HEK293 (cell line): ENCODE data around the gene LMLN.

ENCODE experiments used
- BCL6B ChIP-seq: fragments of 450-650 bp; formaldehyde crosslinking; IDR thresholded peaks from 2 replicates; pipeline ENCODE4 v1.5.1; 2017; ENCODE audit warnings: missing biosample characterization, missing genetic modification characterization
- HOXA7 ChIP-seq: sonication (generic); formaldehyde crosslinking; IDR thresholded peaks from 2 replicates; pipeline ENCODE4 v1.8.1; 2022; ENCODE audit warnings: missing genetic modification reagents, borderline replicate concordance
- IKZF3 ChIP-seq: fragments of 450-650 bp; IDR thresholded peaks from 2 replicates; pipeline ENCODE4 v1.5.0; 2018; ENCODE audit warnings: missing biosample characterization, mild to moderate bottlenecking, missing genetic modification characterization, moderate library complexity
- KLF16 ChIP-seq: fragments of 450-650 bp; formaldehyde crosslinking; IDR thresholded peaks from 2 replicates; pipeline ENCODE4 v1.5.1; 2017; ENCODE audit warnings: missing biosample characterization, missing genetic modification characterization
- KLF7 ChIP-seq: fragments of 450-650 bp; formaldehyde crosslinking; IDR thresholded peaks from 2 replicates; pipeline ENCODE4 v1.5.1; 2016; ENCODE audit warnings: missing biosample characterization, missing genetic modification characterization, borderline replicate concordance
- KLF8 ChIP-seq: fragments of 450-650 bp; formaldehyde crosslinking; IDR thresholded peaks from 2 replicates; pipeline ENCODE4 v1.5.1; 2016; ENCODE audit warnings: missing biosample characterization, missing genetic modification characterization
- OSR2 ChIP-seq: fragments of 450-650 bp; formaldehyde crosslinking; IDR thresholded peaks from 2 replicates; pipeline ENCODE4 v1.5.1; 2016; ENCODE audit warnings: missing biosample characterization, missing genetic modification characterization
- PRDM6 ChIP-seq: fragments of 450-650 bp; formaldehyde crosslinking; IDR thresholded peaks from 2 replicates; pipeline ENCODE4 v1.5.1; 2017; ENCODE audit warnings: missing biosample characterization, missing genetic modification characterization
- REPIN1 ChIP-seq: fragments of 450-650 bp; formaldehyde crosslinking; IDR thresholded peaks from 2 replicates; pipeline ENCODE4 v1.5.1; 2017; ENCODE audit warnings: missing biosample characterization, missing genetic modification characterization, low read depth
- YY1 ChIP-seq: fragments of 450-650 bp; formaldehyde crosslinking; IDR thresholded peaks from 2 replicates; pipeline ENCODE4 v1.5.1; 2018; ENCODE audit warnings: missing biosample characterization, missing genetic modification characterization
- ZBTB17 ChIP-seq: fragments of 450-650 bp; formaldehyde crosslinking; IDR thresholded peaks from 2 replicates; pipeline ENCODE4 v1.5.1; 2016; ENCODE audit warnings: missing biosample characterization, missing genetic modification characterization
- ZBTB48 ChIP-seq: fragments of 450-650 bp; formaldehyde crosslinking; IDR thresholded peaks from 2 replicates; pipeline ENCODE4 v1.5.1; 2016; ENCODE audit warnings: missing biosample characterization, missing genetic modification characterization
- ZBTB6 ChIP-seq: fragments of 450-650 bp; formaldehyde crosslinking; IDR thresholded peaks from 2 replicates; pipeline ENCODE4 v1.5.1; 2017; ENCODE audit warnings: missing biosample characterization, missing genetic modification characterization
- ZFP37 ChIP-seq: fragments of 450-650 bp; formaldehyde crosslinking; IDR thresholded peaks from 2 replicates; pipeline ENCODE4 v1.5.1; 2016; ENCODE audit warnings: missing biosample characterization, missing genetic modification characterization
- ZIC2 ChIP-seq: fragments of 450-650 bp; formaldehyde crosslinking; IDR thresholded peaks from 2 replicates; pipeline ENCODE4 v1.5.1; 2016; ENCODE audit warnings: missing biosample characterization, missing genetic modification characterization
- ZNF174 ChIP-seq: fragments of 450-650 bp; formaldehyde crosslinking; IDR thresholded peaks from 2 replicates; pipeline ENCODE4 v1.5.0; 2017; ENCODE audit warnings: missing biosample characterization, mild to moderate bottlenecking, missing genetic modification characterization
- ZNF211 ChIP-seq: fragments of 450-650 bp; formaldehyde crosslinking; IDR thresholded peaks from 2 replicates; pipeline ENCODE4 v1.5.1; 2016; ENCODE audit warnings: low read depth, missing biosample characterization, missing genetic modification characterization
- ZNF23 ChIP-seq: fragments of 450-650 bp; formaldehyde crosslinking; IDR thresholded peaks from 2 replicates; pipeline ENCODE4 v1.5.1; 2016; ENCODE audit warnings: missing biosample characterization, missing genetic modification characterization, borderline replicate concordance
- ZNF292 ChIP-seq: fragments of 450-650 bp; formaldehyde crosslinking; IDR thresholded peaks from 2 replicates; pipeline ENCODE4 v1.5.1; 2016; ENCODE audit warnings: low read depth, missing biosample characterization, missing genetic modification characterization, borderline replicate concordance
- ZNF324 ChIP-seq: fragments of 450-650 bp; formaldehyde crosslinking; IDR thresholded peaks from 2 replicates; pipeline ENCODE4 v1.5.1; 2016; ENCODE audit warnings: missing biosample characterization, missing genetic modification characterization
- ZNF341 ChIP-seq: fragments of 450-650 bp; formaldehyde crosslinking; IDR thresholded peaks from 2 replicates; pipeline ENCODE4; 2016; ENCODE audit warnings: low read depth, missing biosample characterization, missing genetic modification characterization
- ZNF366 ChIP-seq: fragments of 450-650 bp; formaldehyde crosslinking; conservative IDR thresholded peaks from 2 replicates; pipeline ENCODE4 v1.5.1; 2016; ENCODE audit warnings: missing biosample characterization, missing genetic modification characterization
- ZNF37A ChIP-seq: fragments of 450-650 bp; IDR thresholded peaks from 2 replicates; pipeline ENCODE4 v1.5.1; 2018; ENCODE audit warnings: missing biosample characterization, missing genetic modification characterization
- ZNF394 ChIP-seq: fragments of 450-650 bp; formaldehyde crosslinking; IDR thresholded peaks from 2 replicates; pipeline ENCODE4 v1.5.1; 2016; ENCODE audit warnings: missing biosample characterization, missing genetic modification characterization, mild to moderate bottlenecking, moderate library complexity, borderline replicate concordance
- ZNF449 ChIP-seq: fragments of 450-650 bp; formaldehyde crosslinking; IDR thresholded peaks from 2 replicates; pipeline ENCODE4 v1.5.1; 2017; ENCODE audit warnings: missing biosample characterization, mild to moderate bottlenecking, missing genetic modification characterization, moderate library complexity
- ZNF488 ChIP-seq: fragments of 450-650 bp; formaldehyde crosslinking; IDR thresholded peaks from 2 replicates; pipeline ENCODE4 v1.5.1; 2016; ENCODE audit warnings: missing biosample characterization, missing genetic modification characterization
- ZNF530 ChIP-seq: fragments of 450-650 bp; formaldehyde crosslinking; IDR thresholded peaks from 2 replicates; pipeline ENCODE4 v1.5.1; 2016; ENCODE audit warnings: low read depth, missing biosample characterization, missing genetic modification characterization
- ZNF558 ChIP-seq: fragments of 450-650 bp; formaldehyde crosslinking; IDR thresholded peaks from 2 replicates; pipeline ENCODE4 v1.5.1; 2016; ENCODE audit warnings: missing biosample characterization, missing genetic modification characterization
- ZNF654 ChIP-seq: fragments of 450-650 bp; formaldehyde crosslinking; IDR thresholded peaks from 2 replicates; pipeline ENCODE4 v1.5.1; 2016; ENCODE audit warnings: low read depth, missing biosample characterization, missing genetic modification characterization
- ZNF660 ChIP-seq: fragments of 450-650 bp; IDR thresholded peaks from 2 replicates; pipeline ENCODE4 v1.5.1; 2018; ENCODE audit warnings: missing biosample characterization, mild to moderate bottlenecking, missing genetic modification characterization
- ZNF664 ChIP-seq: fragments of 450-650 bp; formaldehyde crosslinking; IDR thresholded peaks from 2 replicates; pipeline ENCODE4 v1.5.1; 2016; ENCODE audit warnings: missing biosample characterization, missing genetic modification characterization
- ZNF701 ChIP-seq: fragments of 450-650 bp; formaldehyde crosslinking; IDR thresholded peaks from 2 replicates; pipeline ENCODE4 v1.5.1; 2016; ENCODE audit warnings: missing biosample characterization, missing genetic modification characterization
- ZNF785 ChIP-seq: fragments of 450-650 bp; formaldehyde crosslinking; IDR thresholded peaks from 2 replicates; pipeline ENCODE4 v1.5.1; 2016; ENCODE audit warnings: missing biosample characterization, missing genetic modification characterization

Gene LMLN

GRCh38 chr3:197949778-197950676 is 10.0 kb upstream of the LMLN start, which contains the start of gene RPL35A (continued):
- TF ChIP-seq ZNF449 (no peak), ZBTB48 (tag by site-specific recombination) (no peak), ZNF701 (tag by site-specific recombination) (no peak), ZNF660 (tag by site-specific recombination) (peak; percentile 52), PRDM6 (no peak), ZNF664 (tag by site-specific recombination) (no peak), ZNF394 (tag by site-specific recombination) (peak; percentile 30; the same call in 1 of the 2 replicates), ZIC2 (0 out of 2 replicates have a peak, but pooled peaks have one; percentile 6), ZNF341 (0 out of 2 replicates have a peak, but pooled peaks have one; percentile 8), YY1 (tag by site-specific recombination) (peak; percentile 90), HOXA7 (CRISPR knock-in tag) (no peak), BCL6B (tag by site-specific recombination) (no peak), ZNF558 (tag by site-specific recombination) (peak; percentile 41), ZNF174 (no peak), IKZF3 (tag by site-specific recombination) (peak; percentile 42; the same call in 1 of the 2 replicates), ZNF324 (no peak; the same call in none of the 2 replicates), KLF8 (tag by site-specific recombination) (no peak; the same call in 1 of the 2 replicates), KLF7 (tag by site-specific recombination) (no peak), ZBTB17 (tag by site-specific recombination) (peak; percentile 98), ZNF211 (no peak), ZFP37 (peak; percentile 91), ZNF654 (tag by site-specific recombination) (no peak), KLF16 (tag by site-specific recombination) (no peak), ZNF23 (tag by site-specific recombination) (no peak), ZNF785 (no peak), OSR2 (tag by site-specific recombination) (no peak), ZNF488 (tag by site-specific recombination) (no peak), REPIN1 (tag by site-specific recombination) (no peak), ZNF366 (peak; percentile 31; the same call in 1 of the 2 replicates), ZNF37A (tag by site-specific recombination) (no peak), ZNF530 (tag by site-specific recombination) (no peak), ZNF292 (tag by site-specific recombination) (no peak), ZBTB6 (tag by site-specific recombination) (no peak)
